ENCODE measurements around the gene ARHGAP11A.

DNA sequence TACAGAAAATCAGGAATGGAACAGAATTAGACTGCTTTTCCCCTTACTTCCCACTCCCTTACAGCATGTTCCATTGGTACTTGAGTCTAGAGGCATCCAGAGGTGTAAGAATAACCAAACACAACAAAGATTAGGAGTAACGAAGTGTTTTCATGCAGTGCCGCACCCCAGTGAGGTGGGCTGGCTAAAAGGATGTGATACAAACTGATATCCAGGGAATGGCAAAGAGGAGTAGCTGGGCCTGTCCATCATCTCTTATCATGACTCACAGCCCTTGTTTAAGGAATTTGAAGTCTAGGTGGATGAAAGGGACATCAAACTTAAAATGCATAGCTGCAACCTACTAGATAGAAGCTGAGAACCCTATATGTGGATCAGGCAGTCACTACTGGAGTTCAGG lies 42.6 kb downstream of the ARHGAP11A start:
- TF ChIP-seq, protein P1, sequence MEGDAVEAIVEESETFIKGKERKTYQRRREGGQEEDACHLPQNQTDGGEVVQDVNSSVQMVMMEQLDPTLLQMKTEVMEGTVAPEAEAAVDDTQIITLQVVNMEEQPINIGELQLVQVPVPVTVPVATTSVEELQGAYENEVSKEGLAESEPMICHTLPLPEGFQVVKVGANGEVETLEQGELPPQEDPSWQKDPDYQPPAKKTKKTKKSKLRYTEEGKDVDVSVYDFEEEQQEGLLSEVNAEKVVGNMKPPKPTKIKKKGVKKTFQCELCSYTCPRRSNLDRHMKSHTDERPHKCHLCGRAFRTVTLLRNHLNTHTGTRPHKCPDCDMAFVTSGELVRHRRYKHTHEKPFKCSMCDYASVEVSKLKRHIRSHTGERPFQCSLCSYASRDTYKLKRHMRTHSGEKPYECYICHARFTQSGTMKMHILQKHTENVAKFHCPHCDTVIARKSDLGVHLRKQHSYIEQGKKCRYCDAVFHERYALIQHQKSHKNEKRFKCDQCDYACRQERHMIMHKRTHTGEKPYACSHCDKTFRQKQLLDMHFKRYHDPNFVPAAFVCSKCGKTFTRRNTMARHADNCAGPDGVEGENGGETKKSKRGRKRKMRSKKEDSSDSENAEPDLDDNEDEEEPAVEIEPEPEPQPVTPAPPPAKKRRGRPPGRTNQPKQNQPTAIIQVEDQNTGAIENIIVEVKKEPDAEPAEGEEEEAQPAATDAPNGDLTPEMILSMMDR (IDR thresholded peaks at IDR 0.05), result no peak
- TF ChIP-seq POLR2A (IDR thresholded peaks at IDR 0.05), result no peak

Measured in body of pancreas (tissue), 4 donors.